GM12878 (cell line): ENCODE data around the gene RSPH9. TPM values are rescaled to one million over a fixed set of nuclear protein-coding genes. Genes with fewer than 3 reads are reported as not detected.

Experiments
- ATAC-seq: fragments of 200-7000 bp; cut with Tn5 transposase; 3 replicates; pipeline ENCODE4 v1.9.1; 2020; ENCODE audit warnings: mild to moderate bottlenecking, moderate library complexity
- BruUV-seq: library from RNA; stranded (reverse); fragments of 400-500 nt; replicated peaks from 2 replicates; lab custom pipeline; 2021; lab: Mats Ljungman, UMichigan
- CTCF ChIA-PET: fragments of 300-600 bp; sonication (Branson Sonifier 250); formaldehyde crosslinking; extraction: SDS; loops from one replicate; lab custom pipeline; 2021; ENCODE audit warnings: inconsistent platforms; lab: Yijun Ruan, JAX
- POLR2A ChIA-PET: fragments of 350-600 bp; formaldehyde crosslinking; extraction: SDS; loops from one replicate; lab custom pipeline; 2021; ENCODE audit warnings: inconsistent platforms; lab: Charles Lee
- RAD21 ChIA-PET: fragments of 300-600 bp; sonication (Branson Sonifier 250); formaldehyde crosslinking; loops from one replicate; lab custom pipeline; 2023; ENCODE audit warnings: antibody characterized with exemption; ENCODE audit not compliant: unreplicated experiment; lab: Charles Lee
- SMC1A ChIA-PET: fragments of 300-600 bp; sonication (Branson Sonifier 250); formaldehyde crosslinking; loops from one replicate; lab custom pipeline; 2023; ENCODE audit not compliant: unreplicated experiment, uncharacterized antibody; lab: Charles Lee
- DNase-seq: peaks from one replicate; pipeline ENCODE4 v3.0.0-alpha.2; 2011; ENCODE audit warnings: low read depth, low spot score
- FAIRE-seq: peaks from 3 replicates; lab custom pipeline; 2011; peaks lifted over from hg19 to GRCh38; lab: Jason Lieb, UNC
- H2AFZ ChIP-seq: 2 replicates; pipeline ENCODE4 v1.6.0; 2011; ENCODE audit warnings: low read depth, low read length, control low read depth; ENCODE audit not compliant: control insufficient read depth
- H3K27ac ChIP-seq: 2 replicates; pipeline ENCODE4 v1.5.1; 2011; ENCODE audit warnings: control low read depth; ENCODE audit not compliant: control insufficient read depth, insufficient read depth
- H3K27me3 ChIP-seq, 2 experiments: replicated peaks in 1 of 2; 2 replicates each; pipeline versions ENCODE4 v1.6.0 to v1.6.1; 2011; ENCODE audit warnings: low read length in 1 of 2; ENCODE audit not compliant: control insufficient read depth in 2 of 2, insufficient read depth in 2 of 2
- H3K36me3 ChIP-seq, 2 experiments: 2 replicates each; pipeline ENCODE4 v1.5.1; 2011; ENCODE audit warnings: low read length in 1 of 2; ENCODE audit not compliant: control insufficient read depth in 2 of 2, insufficient read depth in 2 of 2
- H3K4me1 ChIP-seq: 2 replicates; pipeline ENCODE4 v1.6.1; 2011; ENCODE audit warnings: mild to moderate bottlenecking, low read length, moderate library complexity, mixed read lengths; ENCODE audit not compliant: control insufficient read depth, insufficient read depth
- H3K4me2 ChIP-seq: 2 replicates; pipeline ENCODE4 v1.6.0; 2011; ENCODE audit warnings: control low read depth; ENCODE audit not compliant: control insufficient read depth, insufficient read depth
- H3K4me3 ChIP-seq: fragments of 200-600 bp; sonication (generic); 2 replicates; pipeline ENCODE4 v1.5.1; 2016
- H3K79me2 ChIP-seq: 2 replicates; pipeline ENCODE4 v1.6.0; 2011; ENCODE audit warnings: low read length; ENCODE audit not compliant: control insufficient read depth, insufficient read depth
- H3K9ac ChIP-seq: 2 replicates; pipeline ENCODE4 v1.8.0; 2011; ENCODE audit warnings: low read length, control low read depth, mixed read lengths; ENCODE audit not compliant: control insufficient read depth, insufficient read depth
- H3K9me3 ChIP-seq: replicated peaks from 3 replicates; pipeline ENCODE4 v1.5.1; 2011; ENCODE audit warnings: mild to moderate bottlenecking, low read length; ENCODE audit not compliant: control insufficient read depth, insufficient read depth
- H4K20me1 ChIP-seq: 2 replicates; pipeline ENCODE4 v1.6.0; 2011; ENCODE audit not compliant: control insufficient read depth, insufficient read depth
- ASH2L ChIP-seq: fragments of 300-600, 200-600 bp; sonication (generic); IDR thresholded peaks from 2 replicates; pipeline ENCODE4 v1.6.1; 2017; ENCODE audit warnings: low read depth, mild to moderate bottlenecking, borderline replicate concordance
- CBX3 ChIP-seq: fragments of 200-600 bp; sonication (generic); IDR thresholded peaks from 2 replicates; pipeline ENCODE4 v1.6.1; 2016; ENCODE audit warnings: low read depth, borderline replicate concordance
- CEBPB ChIP-seq, 2 experiments: fragments of 150-350 bp in 1 of 2; IDR thresholded peaks; 2 replicates each; pipeline ENCODE4 v1.6.1; 2012 to 2014; ENCODE audit warnings: low read depth in 2 of 2, low read length in 2 of 2, borderline replicate concordance in 1 of 2, inconsistent platforms in 1 of 2
- IRF3 ChIP-seq: fragments of 450-650 bp; IDR thresholded peaks from 2 replicates; pipeline ENCODE4 v1.6.1; 2014; ENCODE audit warnings: mild to moderate bottlenecking
- KAT2A ChIP-seq: conservative IDR thresholded peaks from 2 replicates; pipeline ENCODE4 v1.6.1; 2011; ENCODE audit warnings: low read depth, low read length; ENCODE audit not compliant: control insufficient read depth
- MEF2A ChIP-seq: IDR thresholded peaks from 2 replicates; pipeline ENCODE4 v1.6.1; 2011; ENCODE audit warnings: low read depth, mild to moderate bottlenecking, low read length, moderate library complexity; ENCODE audit not compliant: insufficient read depth
- NFYB ChIP-seq: IDR thresholded peaks from 2 replicates; pipeline ENCODE4 v1.6.1; 2011; ENCODE audit warnings: low read depth, mild to moderate bottlenecking, low read length, improper control_type of control experiment, moderate library complexity; ENCODE audit not compliant: insufficient read depth
- PBX3 ChIP-seq: IDR thresholded peaks from 2 replicates; pipeline ENCODE4 v1.6.1; 2011; ENCODE audit warnings: mild to moderate bottlenecking, low read depth, low read length, moderate library complexity; ENCODE audit not compliant: insufficient replicate concordance
- POU2F2 ChIP-seq: IDR thresholded peaks from 3 replicates; pipeline ENCODE4 v1.6.1; 2011; ENCODE audit warnings: low read depth, mild to moderate bottlenecking, low read length, borderline replicate concordance
- RAD21 ChIP-seq: IDR thresholded peaks from 2 replicates; pipeline ENCODE4 v1.6.1; 2011; ENCODE audit warnings: mild to moderate bottlenecking, low read depth, low read length, moderate library complexity; ENCODE audit not compliant: insufficient read depth
- SIX5 ChIP-seq: IDR thresholded peaks from 2 replicates; pipeline ENCODE4 v1.6.1; 2011; ENCODE audit warnings: mild to moderate bottlenecking, low read depth, low read length, moderate library complexity; ENCODE audit not compliant: severe bottlenecking
- WGBS: methylation state at CpG from one replicate; pipeline ENCODE4 v1.1.6; 2016; ENCODE audit warnings: low lambda C conversion rate; ENCODE audit not compliant: insufficient replicate concordance, insufficient coverage; ENCODE audit errors: missing lambda C conversion rate; 5-methylcytosine and 5-hydroxymethylcytosine counted together
- in situ Hi-C: fragments of 300-500 bp; cut with MboI; formaldehyde crosslinking; loops from 9 replicates; pipeline ENCODE4 v1.14.3; 2018; ENCODE audit warnings: mixed read lengths
- intact Hi-C: fragments of 100-400 bp; cut with micrococcal nuclease; formaldehyde crosslinking; loops from one replicate; pipeline ENCODE4 v1.14.2; 2022; ENCODE audit not compliant: unreplicated experiment
- polyA plus RNA-seq, 11 experiments: library from polyadenylated mRNA; depleted of rRNA in 4 of 11; unstranded in 6 of 11; stranded (reverse) in 5 of 11; fragments of >200 nt; fragmentation: Nextera tagmentation in 4 of 11; fragmentation: Illumina TruSeq in 1 of 11; extraction: Ambion mirVana in 4 of 11; extraction: Trizol in 1 of 11; gene quantifications; 1 replicate in 1 of 11; 2 replicates in 10 of 11; pipeline versions ENCODE4 v1.2.1 to v1.2.3, GENCODE V29; 2011 to 2016; ENCODE audit warnings: inconsistent platforms in 2 of 11, missing spikeins in 2 of 11, low read depth in 1 of 11
- total RNA-seq, 4 experiments: library from RNA; depleted of rRNA in 3 of 4; stranded (reverse); fragments of >200 nt in 3 of 4; fragmentation: Illumina TruSeq in 1 of 4; extraction: Trizol in 1 of 4; gene quantifications; 2 replicates each; pipeline versions ENCODE4 v1.2.1 to v1.2.3, GENCODE V29; 2013 to 2021

RSPH9 gene
- total and polyA plus RNA-seq, 10 of the 15 experiments (the other 5 are each of a cell fraction or from before 2014, with no cell fraction given), result 0.26 to 0.63 (median 0.36) TPM; not detected in 6

- H3K27ac ChIP-seq, result no peak overlapping the region
- H2AFZ ChIP-seq, result no peak overlapping the region
- no peak overlapping the region for H3K9ac ChIP-seq
- ATAC-seq, result no peak
- no peak overlapping the region for H3K4me2 ChIP-seq
- ChIA-PET SMC1A (interaction anchor here (1.7 kb wide), 1 partner anchor 13 kb away, joined by 4 read pairs; no protein-coding TSS in a partner anchor), POLR2A (interaction anchor here (0.6 kb wide), 2 partner anchors 144 to 166 kb away, joined by 3 to 5 read pairs; no protein-coding TSS in a partner anchor), CTCF (interaction anchor here (1.7 kb wide), 1 partner anchor 96 kb away, joined by 5 read pairs; no protein-coding TSS in a partner anchor), RAD21 (no interaction called here)
- H3K4me1 ChIP-seq, result peaks cover 17% of the 10 kb centered on the region
- H3K4me3 ChIP-seq, result no peak overlapping the region
- intact Hi-C loops, result no loop called here
- in situ Hi-C loops, result no loop called here
- WGBS, result over 99% methylated on average over 15 of the region's 15 CpGs
- no peak for DNase-seq
- TF ChIP-seq SIX5 (no peak), RAD21 (no peak), PBX3 (no peak)
- BruUV-seq, result no TSS peak
- no peaks in the 10 kb centered on the region for H3K27me3 ChIP-seq
- H3K9me3 ChIP-seq, result no peaks in the 10 kb centered on the region
- no peaks in the 10 kb centered on the region for H4K20me1 ChIP-seq
- H3K79me2 ChIP-seq, result no peaks in the 10 kb centered on the region
- FAIRE-seq, result no peak
- peaks cover 25 to 49% of the 10 kb centered on the region in 2 experiments for H3K36me3 ChIP-seq
These were observed 28.7 kb downstream of the RSPH9 start for GRCh38 chr6:43673444-43674084.

- Histone ChIP-seq H3K4me1 (peaks cover 10% of the 10 kb centered on the region), H3K79me2 (no peaks in the 10 kb centered on the region), H3K27me3 (no peaks in the 10 kb centered on the region), H3K9ac (no peak overlapping the region), H3K27ac (no peak overlapping the region), H3K9me3 (no peaks in the 10 kb centered on the region), H4K20me1 (no peaks in the 10 kb centered on the region), H3K4me3 (no peak overlapping the region), H2AFZ (no peak overlapping the region), H3K4me2 (no peak overlapping the region), H3K36me3 (peaks cover 25 to 49% of the 10 kb centered on the region in 2 experiments)
- DNase-seq (no peak), FAIRE-seq (no peak), ATAC-seq (no peak)
- in situ Hi-C loops (no loop called here), intact Hi-C loops (no loop called here)
- BruUV-seq, result no TSS peak
- WGBS, result 72% methylated on average over 2 of the region's 2 CpGs
- TF ChIP-seq MEF2A (no peak), ASH2L (no peak), NFYB (no peak), POU2F2 (no peak), CEBPB (IDR thresholded peaks at IDR 0.05; ENCODE audit: borderline replicate concordance in 1 of 2, low read depth in 2 of 2, low read length in 2 of 2) (no peak), CBX3 (no peak), KAT2A (no peak), IRF3 (no peak)
- SMC1A ChIA-PET, result no interaction called here
- CTCF ChIA-PET, result interaction anchor here (1.1 to 1.9 kb wide), 2 partner anchors 14 to 405 kb away, joined by 4 to 5 read pairs; no protein-coding TSS in a partner anchor
- RAD21 ChIA-PET, result no interaction called here
- POLR2A ChIA-PET, result no interaction called here
These were observed 29.5 kb downstream of the RSPH9 start for GRCh38 chr6:43674291-43674690.
